ENCODE measurements around the gene RBM34.
"Not testable (repeated sequence)": the region's sequence is repeated elsewhere in the genome, so short reads cannot be mapped to it uniquely, and the experiment has no call there.

The RBM34 gene, protein sequence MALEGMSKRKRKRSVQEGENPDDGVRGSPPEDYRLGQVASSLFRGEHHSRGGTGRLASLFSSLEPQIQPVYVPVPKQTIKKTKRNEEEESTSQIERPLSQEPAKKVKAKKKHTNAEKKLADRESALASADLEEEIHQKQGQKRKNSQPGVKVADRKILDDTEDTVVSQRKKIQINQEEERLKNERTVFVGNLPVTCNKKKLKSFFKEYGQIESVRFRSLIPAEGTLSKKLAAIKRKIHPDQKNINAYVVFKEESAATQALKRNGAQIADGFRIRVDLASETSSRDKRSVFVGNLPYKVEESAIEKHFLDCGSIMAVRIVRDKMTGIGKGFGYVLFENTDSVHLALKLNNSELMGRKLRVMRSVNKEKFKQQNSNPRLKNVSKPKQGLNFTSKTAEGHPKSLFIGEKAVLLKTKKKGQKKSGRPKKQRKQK

DNA sequence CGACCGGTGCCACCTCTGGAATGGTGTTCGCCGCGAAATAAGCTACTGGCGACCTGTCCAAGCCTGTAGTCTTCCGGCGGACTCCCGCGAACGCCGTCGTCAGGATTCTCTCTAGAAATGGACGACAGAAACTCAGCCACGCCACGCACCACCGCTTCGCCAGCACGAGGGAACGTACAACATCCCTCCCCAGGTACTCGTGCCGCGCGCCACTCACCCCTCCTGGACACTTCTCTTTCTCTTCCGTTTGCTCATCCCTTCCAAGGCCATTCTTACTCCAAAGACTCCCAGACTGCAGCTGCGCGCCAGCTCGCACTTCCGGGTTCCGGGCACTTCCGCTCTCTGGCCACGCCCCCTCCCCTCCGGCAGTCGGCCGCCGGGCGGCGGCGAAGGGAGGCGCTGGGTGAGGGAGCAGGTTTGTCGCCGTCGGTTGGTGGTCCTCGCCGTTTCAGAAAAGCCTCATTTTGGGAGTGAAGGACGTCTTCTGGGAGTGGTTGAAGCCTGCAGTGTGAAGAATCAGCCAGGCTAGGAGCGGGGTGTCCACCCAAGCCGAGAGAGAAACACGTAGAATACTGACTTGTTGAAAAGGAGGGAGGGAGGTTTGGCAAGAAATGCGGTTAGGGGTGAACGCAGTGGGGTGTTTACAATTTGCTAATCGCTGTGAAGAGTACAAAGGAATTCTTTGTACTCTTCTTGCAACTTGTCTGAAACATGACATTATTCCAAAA, at the start of gene RBM34:
RBM34 (minus strand) TSS at position 294 of the 728 bp plus-strand sequence; CDS start at position 270, 24 bp downstream.
- DNase-seq, result peak; percentile 18

DNA sequence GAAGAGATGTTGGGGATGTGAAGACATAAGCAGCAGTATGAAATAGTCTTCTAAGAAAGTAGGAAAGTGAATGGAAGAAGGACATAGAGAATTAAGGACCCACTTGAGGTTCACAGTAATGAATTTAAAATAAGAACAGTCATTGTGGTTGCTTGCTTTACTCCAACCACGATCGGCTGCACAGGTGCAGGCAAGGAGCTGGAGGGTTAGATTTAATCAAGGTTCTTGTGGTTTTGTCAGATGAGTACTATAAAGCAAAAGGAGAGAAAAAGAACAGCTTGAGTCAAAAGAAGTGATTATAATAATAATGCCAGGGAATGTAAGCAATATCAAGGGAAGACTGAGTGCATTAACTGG, 46.1 kb upstream of the RBM34 start:
- no peak for DNase-seq

DNA sequence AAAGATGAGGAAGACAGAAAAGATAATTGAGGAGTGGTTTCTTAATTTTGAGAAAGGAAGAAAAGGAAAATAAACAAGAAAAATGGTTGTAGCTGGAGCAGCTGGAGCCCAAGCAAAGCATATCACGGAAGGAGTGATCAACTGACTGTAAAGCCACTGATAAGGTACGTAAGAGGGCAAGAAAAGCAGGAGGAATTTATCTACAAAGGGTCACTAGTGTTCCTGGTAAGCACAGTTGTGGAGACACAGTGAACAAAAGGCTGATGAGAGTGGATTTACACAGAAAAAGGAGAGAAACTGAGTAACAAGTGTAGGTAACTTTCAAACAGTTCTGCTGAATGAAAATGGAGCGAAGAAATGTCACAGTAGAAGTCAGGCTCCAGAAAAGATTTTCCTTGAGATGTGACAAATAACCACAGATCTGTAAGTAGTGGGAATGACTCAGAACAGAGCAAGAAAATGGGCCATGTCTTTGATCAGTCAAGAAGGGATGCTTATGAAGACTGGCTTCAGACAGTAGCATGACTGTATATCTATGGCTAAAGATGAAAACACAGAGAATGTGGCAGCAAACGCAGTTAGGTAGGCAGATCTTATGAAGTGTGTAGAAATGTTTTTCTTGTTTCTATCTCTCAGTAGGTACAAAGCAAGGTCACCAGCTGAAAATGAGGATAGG, 45.6 kb upstream of the RBM34 start:
- DNase-seq, result no peak

DNA sequence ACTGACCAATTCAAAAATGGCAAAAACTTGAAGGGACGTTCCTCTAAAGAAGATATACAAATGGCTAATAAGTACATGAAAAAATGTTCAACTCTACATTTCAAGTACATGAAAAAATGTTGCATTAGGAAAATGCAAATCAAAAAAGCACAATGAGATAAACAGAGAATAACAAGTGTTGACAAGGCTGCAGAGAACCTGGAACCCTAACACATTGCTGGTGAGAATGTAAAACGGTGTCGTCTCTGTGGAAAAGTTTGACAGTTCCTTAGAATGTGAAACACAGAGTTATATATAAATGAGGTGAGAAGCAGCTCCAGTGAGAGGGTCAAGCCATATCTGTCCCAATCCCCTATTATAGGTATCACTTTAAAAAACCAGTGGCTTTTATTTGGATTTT, 44.6 kb upstream of the RBM34 start:
- DNase-seq, result no peak

DNA sequence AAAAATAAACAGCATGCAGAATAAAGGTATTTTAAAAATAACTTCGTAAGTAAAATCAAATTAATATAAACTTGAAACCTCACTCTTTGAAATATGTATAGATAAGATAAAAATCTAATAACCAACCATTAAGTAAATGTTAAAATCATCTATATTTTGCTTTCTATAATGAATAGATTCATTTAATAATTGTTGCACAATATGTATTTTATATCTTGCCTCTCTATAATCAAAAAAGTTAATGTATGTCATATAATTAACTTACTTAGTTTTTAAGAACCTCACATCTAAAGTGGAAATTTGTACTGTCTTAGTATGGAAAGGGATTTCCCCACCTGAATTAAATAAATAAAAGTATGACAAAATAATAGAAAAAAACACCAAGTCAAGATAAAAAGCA, 42.4 kb upstream of the RBM34 start:
- DNase-seq, result no peak

DNA sequence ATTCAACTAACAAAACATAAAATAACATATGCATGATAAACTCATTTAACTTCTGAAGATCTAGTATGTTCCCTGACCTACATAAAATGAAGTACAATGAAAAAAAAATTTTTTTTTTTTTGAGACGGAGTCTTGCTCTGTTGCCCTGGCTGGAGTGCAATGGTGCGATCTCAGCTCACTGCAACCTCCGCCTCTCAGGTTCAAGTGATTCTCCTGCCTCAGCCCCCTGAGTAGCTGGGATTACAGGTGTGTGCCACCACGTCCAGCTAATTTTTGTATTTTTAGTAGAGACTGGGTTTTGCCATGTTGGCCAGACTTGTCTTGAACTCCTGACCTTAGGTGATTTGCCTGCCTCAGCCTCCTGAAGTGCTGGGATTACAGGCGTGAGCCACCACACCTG, 41.4 kb upstream of the RBM34 start:
- not testable (repeated sequence) for DNase-seq

DNA sequence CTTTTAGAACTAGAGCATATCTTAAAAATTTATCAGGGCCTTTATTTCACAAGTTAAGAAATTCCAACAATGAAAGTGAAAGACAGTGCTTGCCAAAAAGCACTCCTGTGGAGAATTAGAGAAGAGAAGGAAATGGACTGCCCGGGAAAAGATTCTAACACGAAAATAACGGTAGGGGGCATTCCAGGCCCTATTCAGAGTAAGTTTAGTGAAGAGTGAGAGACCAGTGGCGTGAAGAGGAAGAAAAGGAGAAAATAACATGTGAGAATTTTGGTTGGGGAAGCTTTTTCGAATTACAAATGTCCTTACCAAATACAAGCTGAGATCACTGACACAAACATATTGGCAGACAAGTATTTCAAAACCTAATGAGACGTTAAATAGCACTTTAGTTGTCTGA, 38.4 kb upstream of the RBM34 start:
- DNase-seq, result no peak

DNA sequence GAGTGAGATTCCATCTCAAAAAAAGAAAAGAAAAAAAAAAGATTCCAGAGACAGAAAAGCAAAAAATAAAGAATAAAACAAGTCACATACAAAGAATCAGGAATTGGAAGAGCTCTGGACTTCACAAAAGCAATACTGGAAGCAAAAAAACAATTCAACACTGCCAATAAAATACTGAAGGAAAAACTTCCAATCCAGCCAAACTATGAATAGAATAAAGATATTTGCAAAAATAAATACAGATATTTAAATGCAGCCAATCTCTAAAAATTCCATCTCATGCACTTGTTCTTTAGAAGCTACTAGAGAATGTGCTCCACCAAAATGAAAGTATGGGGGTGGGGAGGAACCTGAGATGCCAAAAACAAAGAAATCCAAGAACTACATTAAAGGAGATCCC, 29.4 kb upstream of the RBM34 start:
- DNase-seq, result no peak

DNA sequence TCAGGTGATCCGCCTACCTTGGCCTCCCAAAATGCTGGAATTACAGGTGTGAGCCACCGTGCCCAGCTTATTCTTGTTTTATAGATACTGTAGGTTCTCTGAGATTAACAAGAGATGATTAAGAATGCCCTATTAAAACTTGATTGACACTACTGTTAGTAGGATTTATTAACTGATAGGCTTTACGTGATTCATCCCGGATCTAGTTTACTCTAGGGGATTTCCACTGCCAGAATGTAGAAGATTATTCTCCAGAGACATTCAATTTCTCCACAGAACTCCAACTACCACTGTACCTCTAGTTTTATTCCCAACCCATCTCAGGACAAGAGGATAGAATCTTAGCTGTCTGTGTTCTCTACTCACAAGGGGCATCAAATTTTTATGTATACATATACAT, 26.3 kb upstream of the RBM34 start:
- DNase-seq, result no peak

DNA sequence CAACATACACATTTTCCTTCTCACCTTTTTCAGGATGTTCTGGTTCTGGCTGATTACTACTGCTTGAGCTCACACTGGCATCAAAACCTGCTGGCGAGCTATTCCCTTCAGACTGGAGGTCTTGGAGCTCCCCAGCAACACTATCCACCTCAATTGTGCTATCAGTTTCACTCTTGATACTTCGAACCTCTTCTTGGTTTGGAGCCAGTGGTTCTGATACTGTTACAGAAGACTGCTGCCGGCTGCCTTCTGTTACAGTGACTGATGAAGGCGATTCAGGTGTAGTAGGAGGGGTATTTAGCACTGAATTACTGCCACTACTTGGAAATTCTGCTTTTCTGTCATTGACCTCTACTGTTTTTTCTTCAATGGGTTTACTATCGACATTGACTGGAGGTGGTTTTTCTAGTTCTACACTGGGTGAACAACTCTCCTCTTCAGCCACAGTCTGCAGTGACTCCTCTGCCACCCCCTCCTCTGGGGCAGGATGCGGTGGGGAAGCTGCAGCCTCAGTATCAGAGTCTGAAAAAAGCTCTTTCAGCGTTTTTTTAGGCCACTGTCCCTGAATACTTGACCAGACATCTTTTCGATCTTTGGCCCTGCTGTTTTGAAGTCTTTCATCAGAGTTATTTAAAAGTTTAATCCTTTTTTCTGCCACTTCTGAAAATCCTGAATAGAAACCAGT, 20.7 kb upstream of the RBM34 start:
- no peak for DNase-seq

DNA sequence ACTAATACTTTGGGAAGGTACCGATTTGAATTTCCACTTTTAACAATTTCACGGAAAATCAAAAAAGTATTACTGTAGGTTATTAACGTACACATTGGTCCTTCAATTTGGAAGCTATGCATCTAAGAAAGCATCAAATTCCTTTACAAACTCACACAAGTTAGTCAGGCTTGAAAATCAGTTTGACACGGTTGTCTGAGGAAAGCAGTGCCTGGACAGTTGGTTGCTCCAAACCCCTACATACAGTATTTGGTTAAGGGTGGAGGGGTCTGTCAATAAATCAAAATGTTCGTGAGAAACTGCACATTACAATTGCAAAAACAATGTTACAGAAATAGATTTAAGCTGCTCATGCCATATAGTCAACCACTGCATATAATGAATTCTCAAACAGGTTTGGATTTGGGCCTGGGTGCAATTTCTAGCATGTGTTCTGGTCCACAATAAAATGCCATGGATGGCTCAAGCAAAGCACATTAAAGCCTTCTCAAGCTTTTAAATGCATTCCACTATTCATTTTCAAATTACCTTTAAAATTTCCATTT, 19.9 kb upstream of the RBM34 start:
- no peak for DNase-seq

DNA sequence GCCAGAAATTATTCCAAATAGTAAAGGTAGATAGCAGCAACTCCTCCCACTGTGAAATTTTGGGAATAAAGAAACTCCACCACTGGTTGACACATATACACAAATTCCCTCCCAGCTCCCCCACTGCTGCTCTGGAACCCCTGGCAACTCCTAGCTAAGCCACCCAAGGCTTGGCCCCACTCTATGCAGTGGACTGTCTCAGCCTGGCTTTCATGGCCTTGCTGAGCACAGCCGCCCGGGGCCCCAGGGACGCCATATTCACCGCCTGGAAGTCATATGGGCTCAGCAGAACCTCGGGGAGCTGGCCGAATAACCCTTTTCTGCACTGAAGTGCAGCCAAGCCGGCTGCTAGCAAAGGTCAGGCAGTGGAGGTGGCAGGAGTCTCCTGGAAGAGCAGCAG, 15.4 kb upstream of the RBM34 start:
- DNase-seq, result no peak

DNA sequence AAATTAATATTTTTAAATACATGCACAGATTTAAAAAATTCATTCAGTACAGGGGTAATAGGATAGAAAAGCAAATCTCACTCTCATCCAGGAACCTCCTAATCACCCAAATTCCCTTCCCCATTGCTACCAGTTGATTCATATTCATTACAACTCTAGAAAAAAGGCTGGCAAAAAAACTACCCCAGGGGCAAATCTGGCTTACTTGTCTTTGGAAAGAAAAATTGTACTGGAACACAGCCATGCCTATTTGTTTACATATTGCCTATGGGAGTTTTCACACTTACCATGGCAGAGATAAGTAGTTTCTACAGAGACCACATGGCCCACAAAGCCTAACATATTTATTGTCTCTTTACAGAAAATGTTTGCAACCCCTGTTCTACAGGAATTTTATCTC, 8.9 kb upstream of the RBM34 start:
- DNase-seq, result no peak

DNA sequence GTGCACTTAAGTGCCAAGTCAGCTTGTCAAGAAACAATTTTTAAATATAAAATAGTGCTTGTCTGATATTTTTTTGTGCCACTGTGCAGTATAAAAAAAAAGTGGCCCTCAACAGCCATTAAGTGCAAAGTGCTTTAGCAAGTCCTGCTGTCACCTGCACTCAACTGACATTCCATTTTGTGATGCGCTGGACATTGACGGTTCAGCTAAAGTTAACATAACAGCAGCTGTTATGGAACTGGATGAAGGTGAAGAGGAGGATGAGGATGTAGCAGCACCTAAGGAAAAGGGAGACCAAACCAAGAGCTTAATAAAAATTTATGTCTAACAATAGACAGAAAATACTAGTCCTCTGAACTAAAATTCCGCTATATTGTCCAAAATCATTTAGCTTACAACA, 7.3 kb upstream of the RBM34 start:
- DNase-seq, result no peak

DNA sequence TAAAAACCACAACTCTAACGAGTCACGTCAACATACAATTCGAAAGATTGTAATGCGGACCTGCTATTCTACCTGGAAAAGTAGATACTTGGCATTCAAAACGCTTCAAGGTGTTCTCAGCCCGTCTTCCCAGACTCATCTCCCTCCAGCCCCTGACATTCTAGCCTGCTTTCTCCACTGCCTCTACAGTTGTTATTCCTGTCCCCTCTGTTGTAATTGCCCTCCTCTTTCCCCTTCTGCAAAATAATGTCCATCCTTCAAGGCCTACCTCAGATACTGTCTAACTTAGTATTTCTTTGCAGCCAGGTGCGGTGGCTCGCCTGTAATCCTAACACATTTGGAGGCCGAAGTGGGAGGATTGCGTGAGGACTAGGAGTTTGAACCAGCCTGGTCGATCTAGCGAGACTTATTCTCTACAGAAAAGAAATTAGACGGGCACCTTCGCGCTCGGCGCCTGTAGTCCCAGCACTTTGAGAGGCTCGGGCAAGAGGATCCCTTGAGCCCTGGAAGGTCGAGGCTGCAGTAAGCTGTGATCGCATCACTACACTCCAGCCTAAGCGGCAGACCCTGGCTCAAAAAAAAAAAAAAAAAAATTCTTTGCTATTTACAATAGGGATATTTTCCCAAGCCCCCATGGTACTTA, 756 bp upstream of the RBM34 start:
- DNase-seq, result no peak

DNA sequence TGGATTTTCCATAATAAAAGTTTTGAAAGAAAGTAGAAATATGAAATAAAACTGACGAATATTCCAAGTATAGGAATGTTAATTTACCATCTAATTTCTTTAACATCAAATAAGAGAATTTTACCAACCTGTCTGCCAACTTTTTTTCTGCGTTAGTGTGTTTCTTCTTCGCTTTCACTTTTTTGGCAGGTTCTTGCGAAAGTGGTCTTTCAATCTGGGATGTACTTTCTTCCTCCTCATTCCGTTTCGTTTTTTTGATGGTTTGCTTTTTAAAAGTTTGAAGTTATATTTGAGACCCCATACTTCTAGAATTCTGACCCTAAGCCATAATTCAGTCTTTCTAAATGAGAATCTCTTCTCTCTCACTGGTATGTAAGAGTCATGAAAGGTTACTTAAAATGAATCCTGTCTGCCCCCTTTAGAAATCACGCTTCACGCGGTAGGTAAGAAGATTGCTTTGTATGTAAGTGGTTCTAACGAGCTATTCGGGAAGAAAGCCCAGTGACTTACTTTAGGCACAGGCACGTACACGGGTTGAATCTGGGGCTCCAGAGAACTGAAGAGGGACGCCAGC, 580 bp downstream of the RBM34 start:
- no peak for DNase-seq

DNA sequence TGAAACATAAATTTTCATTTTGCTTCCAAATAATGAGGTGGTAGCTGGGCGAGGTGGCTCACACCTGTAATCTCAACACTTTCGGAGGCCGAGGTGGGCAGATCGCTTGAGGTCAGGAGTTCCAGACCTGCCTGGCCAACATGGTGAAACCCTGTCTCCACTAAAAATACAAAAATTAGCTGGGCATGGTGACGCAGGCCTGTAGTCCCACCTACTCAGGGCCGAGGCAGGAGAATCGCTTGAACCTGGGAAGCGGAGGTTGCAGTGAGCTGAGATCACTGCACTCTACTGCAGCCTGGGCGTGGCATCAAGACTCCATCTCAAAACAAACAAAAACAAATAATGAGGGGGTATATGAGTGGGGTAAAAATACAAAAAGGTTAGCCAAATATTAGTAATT, 1.1 kb downstream of the RBM34 start:
- DNase-seq, result not testable (repeated sequence)

DNA sequence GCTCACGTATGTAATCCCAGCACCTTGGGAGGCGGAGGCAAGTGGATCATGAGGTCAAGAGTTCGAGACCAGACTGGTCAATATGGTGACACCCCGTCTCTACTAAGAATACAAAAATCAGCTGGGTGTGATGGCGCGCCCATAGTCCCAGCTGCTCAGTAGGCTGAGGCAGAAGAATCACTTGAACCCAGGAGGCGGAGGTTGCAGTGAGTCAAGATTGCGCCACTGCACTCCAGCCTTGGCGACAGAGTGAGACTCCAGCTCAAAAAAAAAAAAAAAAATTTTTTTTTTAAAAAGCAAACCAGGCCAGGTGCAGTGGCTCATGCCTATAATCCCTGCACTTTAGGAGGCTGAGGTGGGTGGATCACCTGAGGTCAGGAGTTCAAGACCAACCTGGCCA, 1.8 kb downstream of the RBM34 start:
- DNase-seq, result not testable (repeated sequence)

DNA sequence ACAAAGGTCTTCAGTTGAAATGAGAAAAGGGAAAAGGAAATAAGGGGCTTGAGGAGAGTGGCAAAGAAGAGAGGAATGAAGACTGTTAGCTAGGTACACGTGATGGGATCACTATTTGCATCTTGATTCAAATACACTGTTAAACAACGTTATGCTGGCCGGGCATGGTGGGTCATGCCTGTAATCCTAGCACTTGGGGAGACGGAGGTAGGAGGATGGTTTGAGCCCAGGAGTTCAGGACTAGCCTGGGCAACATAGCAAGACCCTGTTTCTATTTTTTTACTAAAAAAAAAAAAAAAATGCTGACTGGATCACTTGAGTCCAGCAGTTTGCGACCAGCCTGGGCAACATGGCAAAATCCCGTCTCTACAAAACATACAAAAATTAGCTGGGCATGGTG, 2.4 kb downstream of the RBM34 start:
- DNase-seq, result no peak

DNA sequence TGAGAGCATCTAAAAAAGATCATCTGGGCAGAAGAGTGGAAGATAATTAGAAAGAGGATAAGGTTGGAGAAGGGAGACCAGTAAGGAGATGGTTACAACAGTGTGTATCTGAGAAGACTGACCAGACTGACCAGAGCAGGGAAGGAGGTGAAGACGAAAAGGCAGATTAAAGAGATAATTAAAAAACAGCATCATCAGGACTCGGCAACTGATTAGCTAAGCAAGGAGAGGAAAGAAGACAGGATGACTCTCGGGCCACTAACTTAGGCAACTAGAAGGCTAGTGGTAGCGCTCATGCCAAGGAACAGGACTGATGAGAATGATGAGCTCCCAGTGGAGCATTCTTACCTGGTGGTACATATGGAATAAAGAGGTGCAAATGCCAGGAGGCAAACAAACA, 3.9 kb downstream of the RBM34 start:
- DNase-seq, result no peak

DNA sequence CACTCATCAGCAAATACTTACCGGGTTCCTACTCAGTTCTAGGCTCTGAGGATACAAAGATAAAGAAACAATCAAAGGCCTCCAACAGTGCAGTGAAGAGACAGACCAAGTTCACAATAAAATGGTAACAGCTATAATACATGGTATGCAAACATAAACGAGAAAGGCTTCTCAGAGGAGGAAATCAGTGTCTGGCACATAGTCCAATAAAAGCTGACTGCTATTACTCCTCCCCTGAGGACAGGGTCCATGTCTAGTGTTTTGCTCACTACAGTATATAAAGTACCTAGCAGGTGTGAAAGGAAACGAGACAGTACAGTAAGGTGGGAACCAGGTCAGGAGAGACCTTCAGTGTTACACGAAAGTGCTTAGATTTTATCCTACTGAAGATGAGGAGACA, 4.3 kb downstream of the RBM34 start:
- DNase-seq, result no peak

DNA sequence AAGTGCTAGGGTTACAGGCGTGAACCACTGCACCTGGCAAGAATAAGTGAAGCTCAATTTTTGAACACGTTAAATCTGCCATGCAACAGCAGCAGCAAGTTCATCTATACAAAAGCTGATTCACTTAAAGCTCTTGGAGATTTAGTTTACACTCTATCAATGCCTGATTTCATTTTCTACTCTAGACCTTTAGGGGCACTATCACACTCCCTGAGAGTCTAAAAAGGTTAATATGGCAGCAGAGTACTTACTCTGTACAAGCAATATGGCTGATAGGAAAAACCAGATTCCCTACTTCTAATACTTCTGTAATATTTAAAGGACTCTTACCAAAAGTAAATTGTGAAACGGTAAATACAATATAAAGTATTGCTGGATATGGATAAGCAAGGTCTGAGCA, 4.8 kb downstream of the RBM34 start:
- no peak for DNase-seq
